CD4-positive, alpha-beta memory T cell (primary cell): ENCODE data around the gene FHDC1. TPM values are rescaled to one million over a fixed set of nuclear protein-coding genes. Genes with fewer than 3 reads are reported as not detected.

Source experiments
- CTCF ChIA-PET: fragments of 350-600 bp; sonication (Branson Sonifier 250); formaldehyde crosslinking; loops from one replicate; lab custom pipeline; 2021; ENCODE audit warnings: inconsistent platforms; ENCODE audit not compliant: partially characterized antibody; lab: Charles Lee
- POLR2A ChIA-PET: fragments of 350-600 bp; sonication (Branson Sonifier 250); formaldehyde crosslinking; loops from one replicate; lab custom pipeline; 2021; ENCODE audit not compliant: partially characterized antibody; lab: Charles Lee
- DNase-seq, 5 donors: peaks; one replicate each; pipeline versions ENCODE4 v3.0.0 to v3.0.0-alpha.2; 2020 to 2022; ENCODE audit warnings: mixed read lengths in 1 of 5
- H3K27ac ChIP-seq: one replicate; pipeline ENCODE4 v1.7.0; 2013; ENCODE audit warnings: low read depth, low read length
- H3K27me3 ChIP-seq: 2 replicates; pipeline ENCODE4 v1.7.0; 2013; ENCODE audit warnings: mild to moderate bottlenecking, low read length, moderate library complexity; ENCODE audit not compliant: insufficient read depth
- H3K36me3 ChIP-seq: 2 replicates; pipeline ENCODE4 v1.7.0; 2013; ENCODE audit warnings: mild to moderate bottlenecking, low read length, moderate library complexity; ENCODE audit not compliant: insufficient read depth
- H3K4me1 ChIP-seq: 2 replicates; pipeline ENCODE4 v1.7.0; 2013; ENCODE audit warnings: mild to moderate bottlenecking, low read length, moderate library complexity; ENCODE audit not compliant: insufficient read depth
- H3K4me3 ChIP-seq, 2 donors: one replicate each; pipeline ENCODE4 v1.7.0; 2013; ENCODE audit warnings: low read length in 2 of 2, mild to moderate bottlenecking in 1 of 2
- H3K9me3 ChIP-seq, 2 donors: one replicate each; pipeline ENCODE4 v1.7.0; 2013; ENCODE audit warnings: low read length in 2 of 2, control low read depth in 1 of 2; ENCODE audit not compliant: control insufficient read depth in 1 of 2
- H3K27ac Mint-ChIP-seq, 7 donors: one replicate each; pipeline ENCODE4 v1.8.0; 2020 to 2021; ENCODE audit warnings: mixed read lengths in 7 of 7, mild to moderate bottlenecking in 6 of 7, inconsistent platforms in 3 of 7, moderate library complexity in 3 of 7
- H3K27me3 Mint-ChIP-seq, 2 donors: one replicate each; pipeline ENCODE4 v1.8.0; 2020 to 2021; ENCODE audit warnings: mixed read lengths in 2 of 2
- H3K36me3 Mint-ChIP-seq, 2 donors: one replicate each; pipeline ENCODE4 v1.8.0; 2020 to 2021; ENCODE audit warnings: mixed read lengths in 2 of 2, inconsistent platforms in 1 of 2, mild to moderate bottlenecking in 1 of 2
- H3K4me1 Mint-ChIP-seq, 4 donors: one replicate each; pipeline ENCODE4 v1.8.0; 2020 to 2021; ENCODE audit warnings: mixed read lengths in 4 of 4, mild to moderate bottlenecking in 1 of 4
- H3K4me3 Mint-ChIP-seq, 8 donors: one replicate each; pipeline ENCODE4 v1.8.0; 2020 to 2021; ENCODE audit warnings: mixed read lengths in 8 of 8, mild to moderate bottlenecking in 7 of 8, moderate library complexity in 6 of 8, inconsistent platforms in 3 of 8
- H3K9me3 Mint-ChIP-seq, 8 donors: one replicate each; pipeline ENCODE4 v1.8.0; 2020 to 2021; ENCODE audit warnings: mixed read lengths in 8 of 8, mild to moderate bottlenecking in 5 of 8, inconsistent platforms in 3 of 8, moderate library complexity in 1 of 8
- intact Hi-C: fragments of 100-400 bp; cut with micrococcal nuclease; formaldehyde crosslinking; loops from one replicate; pipeline ENCODE4 v1.15.1; 2023
- polyA plus RNA-seq, 2 donors: library from polyadenylated mRNA; unstranded; fragments of 300-500 nt; fragmentation: Illumina TruSeq; gene quantifications; one replicate each; pipeline ENCODE4 v1.2.3, GENCODE V29; 2021
- total RNA-seq, 2 experiments: library from RNA; stranded (reverse); gene quantifications; one replicate each; pipeline ENCODE4 v1.2.3, GENCODE V29; 2021

Gene FHDC1
- total and polyA plus RNA-seq, 4 experiments from 2014 or later, result 0.03 to 0.29 (median 0.11) TPM; not detected in 1

DNA sequence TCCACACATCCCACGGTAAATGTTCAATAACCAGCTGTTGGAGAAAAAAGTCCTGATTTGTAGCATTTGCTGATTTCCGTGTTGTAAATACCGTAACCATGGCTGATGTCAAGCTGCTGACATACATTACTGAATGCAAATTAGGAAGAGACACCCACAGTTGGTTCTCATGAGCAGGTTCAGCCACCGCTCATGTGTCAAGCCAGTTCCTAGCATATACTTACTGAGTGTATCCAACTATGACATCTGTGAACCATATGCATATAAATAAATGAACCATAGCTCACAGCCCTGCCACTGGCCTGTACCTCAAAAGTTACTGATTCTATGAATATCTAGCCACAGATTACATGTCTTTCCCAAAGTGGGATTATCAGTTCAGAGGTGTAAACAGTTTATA is 29.5 kb downstream of the FHDC1 start:
- peaks cover 6 to 8% of the 10 kb centered on the region in 2 donors for H3K27me3 Mint-ChIP-seq
- DNase-seq, result no peak
- H3K36me3 ChIP-seq, result no peaks in the 10 kb centered on the region
- no peaks in the 10 kb centered on the region for H3K4me1 ChIP-seq
- no peak overlapping the region for H3K27ac Mint-ChIP-seq
- H3K9me3 ChIP-seq, result no peaks in the 10 kb centered on the region
- ChIA-PET CTCF (no interaction called here), POLR2A (no interaction called here)
- H3K4me3 ChIP-seq, result no peak overlapping the region
- no peaks in the 10 kb centered on the region for H3K36me3 Mint-ChIP-seq
- no peaks in the 10 kb centered on the region for H3K9me3 Mint-ChIP-seq
- H3K4me1 Mint-ChIP-seq, result no peaks in the 10 kb centered on the region
- no peak overlapping the region for H3K27ac ChIP-seq
- intact Hi-C loops, result no loop called here
- H3K27me3 ChIP-seq, result no peaks in the 10 kb centered on the region
- H3K4me3 Mint-ChIP-seq, result no peak overlapping the region

DNA sequence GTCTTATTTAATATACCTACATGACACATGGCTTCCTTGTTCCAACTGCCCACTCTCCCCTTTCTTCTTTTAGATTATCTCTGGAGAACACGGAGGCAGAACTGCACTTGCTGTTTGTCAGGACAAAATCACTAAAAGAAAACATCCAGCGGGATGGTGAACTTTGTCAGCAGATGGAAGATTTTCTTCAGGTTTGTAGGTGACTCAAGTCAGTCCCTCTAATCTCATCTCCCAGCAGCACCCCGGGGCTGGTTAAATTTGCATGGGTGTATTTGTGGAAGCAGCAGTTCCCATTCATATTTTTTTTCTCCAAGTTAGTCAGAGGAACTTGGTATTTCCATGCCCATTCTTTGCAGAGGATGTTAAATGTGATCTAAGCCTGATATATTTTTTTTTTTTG is 31.8 kb downstream of the FHDC1 start:
- peak overlapping the region in 1 of 7 donors; percentile 36 for H3K27ac Mint-ChIP-seq
- intact Hi-C loops, result no loop called here
- DNase-seq, result no peak
- H3K4me1 ChIP-seq, result no peaks in the 10 kb centered on the region
- H3K4me3 ChIP-seq, result no peak overlapping the region
- no peaks in the 10 kb centered on the region for H3K4me1 Mint-ChIP-seq
- ChIA-PET CTCF (interaction anchor here (0.9 kb wide), 1 partner anchor 9 kb away, joined by 3 read pairs; no protein-coding TSS in a partner anchor), POLR2A (no interaction called here)
- H3K4me3 Mint-ChIP-seq, result no peak overlapping the region
- no peaks in the 10 kb centered on the region for H3K36me3 ChIP-seq
- no peaks in the 10 kb centered on the region for H3K27me3 ChIP-seq
- H3K27me3 Mint-ChIP-seq, result peaks cover 3 to 5% of the 10 kb centered on the region in 2 donors
- H3K36me3 Mint-ChIP-seq, result no peaks in the 10 kb centered on the region
- H3K27ac ChIP-seq, result no peak overlapping the region
- no peaks in the 10 kb centered on the region for H3K9me3 ChIP-seq
- H3K9me3 Mint-ChIP-seq, result no peaks in the 10 kb centered on the region

GRCh38 chr4:152968806-152969394 is 32.8 kb downstream of the FHDC1 start:
- H3K27ac Mint-ChIP-seq, result no peak overlapping the region

GRCh38 chr4:152970102-152970820 is 34.1 kb downstream of the FHDC1 start:
- intact Hi-C loops, result no loop called here

More at GRCh38 chr4:152968806-152969394, 32.8 kb downstream of the FHDC1 start:
- Mint-ChIP-seq H3K36me3 (no peaks in the 10 kb centered on the region), H3K9me3 (no peaks in the 10 kb centered on the region), H3K4me1 (no peaks in the 10 kb centered on the region), H3K4me3 (no peak overlapping the region), H3K27me3 (peaks cover 0 to 2% of the 10 kb centered on the region in 2 donors)
- Histone ChIP-seq H3K4me3 (no peak overlapping the region), H3K4me1 (no peaks in the 10 kb centered on the region), H3K9me3 (no peaks in the 10 kb centered on the region), H3K27ac (no peak overlapping the region), H3K27me3 (no peaks in the 10 kb centered on the region), H3K36me3 (no peaks in the 10 kb centered on the region)
- DNase-seq, result no peak
- intact Hi-C loops, result no loop called here
- CTCF ChIA-PET, result no interaction called here
- POLR2A ChIA-PET, result no interaction called here

DNA sequence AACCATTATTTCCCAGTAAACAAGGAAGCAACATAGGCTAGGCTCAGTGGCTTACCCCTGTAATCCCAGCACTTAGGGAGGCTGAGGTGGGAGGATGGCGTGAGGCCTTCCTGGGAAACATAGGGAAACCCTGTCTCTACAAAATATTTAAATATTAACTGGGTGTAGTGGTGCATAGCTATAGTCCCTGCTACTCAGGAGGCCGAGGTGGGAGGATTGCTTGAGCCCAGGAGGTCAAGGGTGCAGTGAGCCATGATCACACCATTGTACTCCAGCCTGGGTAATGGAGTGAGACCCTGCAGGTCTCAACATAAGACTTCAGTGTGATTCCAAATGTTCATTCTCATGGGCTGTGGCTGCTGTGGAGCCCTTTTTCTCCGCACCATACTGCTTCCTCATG is 34.9 kb downstream of the FHDC1 start:
- Mint-ChIP-seq H3K27me3 (peaks cover 0 to 2% of the 10 kb centered on the region in 2 donors), H3K27ac (no peak overlapping the region), H3K4me1 (no peaks in the 10 kb centered on the region), H3K9me3 (no peaks in the 10 kb centered on the region), H3K36me3 (no peaks in the 10 kb centered on the region), H3K4me3 (no peak overlapping the region)
- H3K27ac ChIP-seq, result no peak overlapping the region
- no peak overlapping the region for H3K4me3 ChIP-seq
- H3K9me3 ChIP-seq, result no peaks in the 10 kb centered on the region
- H3K36me3 ChIP-seq, result no peaks in the 10 kb centered on the region
- DNase-seq, result no peak
- ChIA-PET POLR2A (no interaction called here), CTCF (no interaction called here)
- no peaks in the 10 kb centered on the region for H3K27me3 ChIP-seq
- intact Hi-C loops, result no loop called here
- no peaks in the 10 kb centered on the region for H3K4me1 ChIP-seq

More at GRCh38 chr4:152970102-152970820, 34.1 kb downstream of the FHDC1 start:
- Histone ChIP-seq H3K4me3 (no peak overlapping the region), H3K27me3 (no peaks in the 10 kb centered on the region), H3K4me1 (no peaks in the 10 kb centered on the region), H3K27ac (no peak overlapping the region), H3K9me3 (no peaks in the 10 kb centered on the region), H3K36me3 (no peaks in the 10 kb centered on the region)
- no peak overlapping the region for H3K27ac Mint-ChIP-seq
- no peaks in the 10 kb centered on the region for H3K9me3 Mint-ChIP-seq
- no peak overlapping the region for H3K4me3 Mint-ChIP-seq
- ChIA-PET CTCF (no interaction called here), POLR2A (no interaction called here)
- no peaks in the 10 kb centered on the region for H3K36me3 Mint-ChIP-seq
- no peaks in the 10 kb centered on the region for H3K4me1 Mint-ChIP-seq
- H3K27me3 Mint-ChIP-seq, result peaks cover 0 to 2% of the 10 kb centered on the region in 2 donors
- no peak for DNase-seq

DNA sequence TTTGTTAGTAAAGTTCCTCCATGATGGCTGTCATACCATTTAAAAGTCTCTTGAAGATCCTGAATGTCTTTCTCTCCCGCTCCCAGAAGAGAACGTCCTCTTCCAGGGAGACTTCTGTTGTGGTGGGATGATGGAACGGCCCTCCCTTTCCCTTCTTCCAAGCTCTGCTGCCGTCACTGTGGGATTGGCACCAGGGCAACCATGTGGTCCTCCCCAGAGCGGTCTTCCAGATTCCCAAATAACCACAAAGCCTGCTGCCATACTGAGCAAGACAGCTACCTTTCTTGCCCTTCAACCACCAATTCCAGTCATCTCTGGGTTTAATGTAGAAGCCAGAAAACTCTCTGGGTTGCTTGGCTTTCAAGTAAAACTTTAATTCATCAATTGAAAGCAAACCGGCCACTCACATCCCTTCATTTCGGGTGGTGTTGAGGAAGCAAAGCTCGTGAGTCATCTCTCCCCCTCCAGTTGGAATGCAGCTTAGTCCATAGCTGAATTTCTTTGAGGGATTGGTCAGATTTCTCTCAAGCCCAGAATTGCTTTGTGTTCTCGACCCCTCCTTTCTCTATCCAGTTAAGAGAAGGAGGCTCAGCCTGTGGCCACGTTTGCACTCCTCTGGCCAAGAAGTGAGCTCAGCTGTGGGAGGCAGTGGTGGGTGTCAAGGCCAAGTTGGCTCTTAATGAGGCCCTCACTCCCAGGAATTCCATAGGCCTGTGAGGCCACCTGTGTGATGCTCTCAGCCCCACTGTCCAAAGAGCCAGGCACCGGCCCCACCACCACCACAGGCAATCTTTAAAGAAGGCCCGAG is 36.9 kb downstream of the FHDC1 start:
- Mint-ChIP-seq H3K9me3 (no peaks in the 10 kb centered on the region), H3K27me3 (peaks cover 0 to 2% of the 10 kb centered on the region in 2 donors), H3K4me3 (no peak overlapping the region), H3K4me1 (no peaks in the 10 kb centered on the region), H3K36me3 (no peaks in the 10 kb centered on the region), H3K27ac (no peak overlapping the region)
- Histone ChIP-seq H3K9me3 (no peaks in the 10 kb centered on the region), H3K27me3 (no peaks in the 10 kb centered on the region), H3K4me1 (no peaks in the 10 kb centered on the region), H3K27ac (no peak overlapping the region), H3K36me3 (no peaks in the 10 kb centered on the region), H3K4me3 (no peak overlapping the region)
- intact Hi-C loops, result no loop called here
- no peak for DNase-seq
- CTCF ChIA-PET, result no interaction called here
- POLR2A ChIA-PET, result no interaction called here
